ENCODE measurements around the gene STAT4.

STAT4 gene

DNA sequence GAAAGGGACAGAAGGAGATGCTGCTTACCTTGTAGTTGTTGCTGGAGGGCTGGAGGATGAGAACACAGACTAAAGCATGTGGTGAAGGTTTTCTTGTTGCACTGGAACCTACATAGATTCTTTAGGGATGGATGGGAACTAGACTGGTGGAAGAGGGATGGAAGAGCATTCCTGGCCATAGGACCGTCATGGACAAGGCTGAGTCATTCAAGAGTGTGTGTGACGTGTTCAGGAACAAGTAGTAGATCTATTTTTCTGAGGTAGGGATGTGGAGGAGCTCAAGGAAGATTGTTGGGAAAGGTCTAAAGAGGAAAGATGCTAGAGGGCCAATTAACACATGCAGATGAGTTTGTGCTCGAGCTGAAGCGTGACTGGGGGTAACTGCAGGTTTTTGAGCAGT is 6.6 kb downstream of the STAT4 start:
- ChIA-PET CTCF (interaction anchor here (0.6 kb wide), 1 partner anchor 11 kb away, joined by 4 read pairs; no protein-coding TSS in a partner anchor), POLR2A (no interaction called here)
- Histone ChIP-seq H3K9me3 (ENCODE audit: control insufficient read depth, insufficient read depth, low read depth, low read length) (no peaks in the 10 kb centered on the region), H3K27ac (ENCODE audit: extremely low read depth, low read depth, low read length) (no peak overlapping the region), H3K4me3 (ENCODE audit: low read depth, low read length) (no peak overlapping the region), H3K36me3 (ENCODE audit: control insufficient read depth in 2 of 2, insufficient read depth in 1 of 2, low read length in 2 of 2) (no peaks in the 10 kb centered on the region), H3K4me1 (ENCODE audit: control insufficient read depth, insufficient read depth, low read length) (no peaks in the 10 kb centered on the region)
- TF ChIP-seq ZNF341 (tag by site-specific recombination; IDR thresholded peaks at IDR 0.05; ENCODE audit: low read depth) (no peak), ZNF112 (tag by site-specific recombination; IDR thresholded peaks at IDR 0.05) (no peak), HOXA7 (CRISPR knock-in tag; IDR thresholded peaks at IDR 0.05; ENCODE audit: borderline replicate concordance) (no peak)
- TF ChIP-seq, protein P1, sequence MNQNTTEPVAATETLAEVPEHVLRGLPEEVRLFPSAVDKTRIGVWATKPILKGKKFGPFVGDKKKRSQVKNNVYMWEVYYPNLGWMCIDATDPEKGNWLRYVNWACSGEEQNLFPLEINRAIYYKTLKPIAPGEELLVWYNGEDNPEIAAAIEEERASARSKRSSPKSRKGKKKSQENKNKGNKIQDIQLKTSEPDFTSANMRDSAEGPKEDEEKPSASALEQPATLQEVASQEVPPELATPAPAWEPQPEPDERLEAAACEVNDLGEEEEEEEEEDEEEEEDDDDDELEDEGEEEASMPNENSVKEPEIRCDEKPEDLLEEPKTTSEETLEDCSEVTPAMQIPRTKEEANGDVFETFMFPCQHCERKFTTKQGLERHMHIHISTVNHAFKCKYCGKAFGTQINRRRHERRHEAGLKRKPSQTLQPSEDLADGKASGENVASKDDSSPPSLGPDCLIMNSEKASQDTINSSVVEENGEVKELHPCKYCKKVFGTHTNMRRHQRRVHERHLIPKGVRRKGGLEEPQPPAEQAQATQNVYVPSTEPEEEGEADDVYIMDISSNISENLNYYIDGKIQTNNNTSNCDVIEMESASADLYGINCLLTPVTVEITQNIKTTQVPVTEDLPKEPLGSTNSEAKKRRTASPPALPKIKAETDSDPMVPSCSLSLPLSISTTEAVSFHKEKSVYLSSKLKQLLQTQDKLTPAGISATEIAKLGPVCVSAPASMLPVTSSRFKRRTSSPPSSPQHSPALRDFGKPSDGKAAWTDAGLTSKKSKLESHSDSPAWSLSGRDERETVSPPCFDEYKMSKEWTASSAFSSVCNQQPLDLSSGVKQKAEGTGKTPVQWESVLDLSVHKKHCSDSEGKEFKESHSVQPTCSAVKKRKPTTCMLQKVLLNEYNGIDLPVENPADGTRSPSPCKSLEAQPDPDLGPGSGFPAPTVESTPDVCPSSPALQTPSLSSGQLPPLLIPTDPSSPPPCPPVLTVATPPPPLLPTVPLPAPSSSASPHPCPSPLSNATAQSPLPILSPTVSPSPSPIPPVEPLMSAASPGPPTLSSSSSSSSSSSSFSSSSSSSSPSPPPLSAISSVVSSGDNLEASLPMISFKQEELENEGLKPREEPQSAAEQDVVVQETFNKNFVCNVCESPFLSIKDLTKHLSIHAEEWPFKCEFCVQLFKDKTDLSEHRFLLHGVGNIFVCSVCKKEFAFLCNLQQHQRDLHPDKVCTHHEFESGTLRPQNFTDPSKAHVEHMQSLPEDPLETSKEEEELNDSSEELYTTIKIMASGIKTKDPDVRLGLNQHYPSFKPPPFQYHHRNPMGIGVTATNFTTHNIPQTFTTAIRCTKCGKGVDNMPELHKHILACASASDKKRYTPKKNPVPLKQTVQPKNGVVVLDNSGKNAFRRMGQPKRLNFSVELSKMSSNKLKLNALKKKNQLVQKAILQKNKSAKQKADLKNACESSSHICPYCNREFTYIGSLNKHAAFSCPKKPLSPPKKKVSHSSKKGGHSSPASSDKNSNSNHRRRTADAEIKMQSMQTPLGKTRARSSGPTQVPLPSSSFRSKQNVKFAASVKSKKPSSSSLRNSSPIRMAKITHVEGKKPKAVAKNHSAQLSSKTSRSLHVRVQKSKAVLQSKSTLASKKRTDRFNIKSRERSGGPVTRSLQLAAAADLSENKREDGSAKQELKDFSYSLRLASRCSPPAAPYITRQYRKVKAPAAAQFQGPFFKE (tag by site-specific recombination; IDR thresholded peaks at IDR 0.05; ENCODE audit: borderline replicate concordance) = no peak

DNA sequence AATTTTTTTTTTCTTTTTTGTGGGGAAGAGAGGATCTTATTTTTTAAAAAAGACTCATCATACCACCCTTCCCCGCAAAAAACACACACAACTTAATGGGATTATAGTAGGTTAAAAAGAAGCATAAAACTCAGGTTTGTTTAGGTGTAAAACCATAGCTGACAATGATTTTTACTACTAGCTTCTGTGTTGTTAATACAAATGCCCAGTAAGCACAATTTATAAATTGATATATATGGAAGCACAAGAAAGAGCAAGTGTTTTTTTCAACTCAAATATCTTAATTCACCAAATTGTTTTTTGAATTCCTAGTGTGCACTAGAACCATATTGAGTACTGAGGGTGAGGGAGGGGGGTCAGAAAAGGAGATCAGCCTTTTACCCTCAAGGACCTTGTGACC is 7.0 kb downstream of the STAT4 start:
- Histone ChIP-seq H3K4me1 (ENCODE audit: control insufficient read depth, insufficient read depth, low read length) (no peaks in the 10 kb centered on the region), H3K36me3 (ENCODE audit: control insufficient read depth in 2 of 2, insufficient read depth in 1 of 2, low read length in 2 of 2) (no peaks in the 10 kb centered on the region), H3K4me3 (ENCODE audit: low read depth, low read length) (no peak overlapping the region), H3K9me3 (ENCODE audit: control insufficient read depth, insufficient read depth, low read depth, low read length) (no peaks in the 10 kb centered on the region), H3K27ac (ENCODE audit: extremely low read depth, low read depth, low read length) (no peak overlapping the region)
- CTCF ChIA-PET = interaction anchor here (0.5 to 0.6 kb wide), 2 partner anchors 12 to 614 kb away, joined by 3 to 4 read pairs; no protein-coding TSS in a partner anchor
- POLR2A ChIA-PET = no interaction called here
- TF ChIP-seq HOXA7 (CRISPR knock-in tag; IDR thresholded peaks at IDR 0.05; ENCODE audit: borderline replicate concordance) (no peak), ZNF76 (tag by site-specific recombination; IDR thresholded peaks at IDR 0.05; ENCODE audit: borderline replicate concordance, low read depth) (no peak), ZSCAN16 (tag by site-specific recombination; IDR thresholded peaks at IDR 0.05) (no peak), IKZF3 (tag by site-specific recombination; IDR thresholded peaks at IDR 0.05) (no peak), ZNF202 (tag by site-specific recombination; IDR thresholded peaks at IDR 0.05; ENCODE audit: borderline replicate concordance) (no peak), ZNF132 (tag by site-specific recombination; IDR thresholded peaks at IDR 0.05; ENCODE audit: borderline replicate concordance) (no peak), ZNF112 (tag by site-specific recombination; IDR thresholded peaks at IDR 0.05) (no peak), HOXC10 (CRISPR knock-in tag; IDR thresholded peaks at IDR 0.05) (no peak), ZNF664 (tag by site-specific recombination; IDR thresholded peaks at IDR 0.05) (no peak), ZNF394 (tag by site-specific recombination; IDR thresholded peaks at IDR 0.05; ENCODE audit: borderline replicate concordance) (no peak)
- TF ChIP-seq, protein P2, sequence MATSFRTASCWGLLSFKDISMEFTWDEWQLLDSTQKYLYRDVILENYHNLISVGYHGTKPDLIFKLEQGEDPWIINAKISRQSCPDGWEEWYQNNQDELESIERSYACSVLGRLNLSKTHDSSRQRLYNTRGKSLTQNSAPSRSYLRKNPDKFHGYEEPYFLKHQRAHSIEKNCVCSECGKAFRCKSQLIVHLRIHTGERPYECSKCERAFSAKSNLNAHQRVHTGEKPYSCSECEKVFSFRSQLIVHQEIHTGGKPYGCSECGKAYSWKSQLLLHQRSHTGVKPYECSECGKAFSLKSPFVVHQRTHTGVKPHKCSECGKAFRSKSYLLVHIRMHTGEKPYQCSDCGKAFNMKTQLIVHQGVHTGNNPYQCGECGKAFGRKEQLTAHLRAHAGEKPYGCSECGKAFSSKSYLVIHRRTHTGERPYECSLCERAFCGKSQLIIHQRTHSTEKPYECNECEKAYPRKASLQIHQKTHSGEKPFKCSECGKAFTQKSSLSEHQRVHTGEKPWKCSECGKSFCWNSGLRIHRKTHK (tag by site-specific recombination; IDR thresholded peaks at IDR 0.05) = no peak
- TF ChIP-seq, protein P3, sequence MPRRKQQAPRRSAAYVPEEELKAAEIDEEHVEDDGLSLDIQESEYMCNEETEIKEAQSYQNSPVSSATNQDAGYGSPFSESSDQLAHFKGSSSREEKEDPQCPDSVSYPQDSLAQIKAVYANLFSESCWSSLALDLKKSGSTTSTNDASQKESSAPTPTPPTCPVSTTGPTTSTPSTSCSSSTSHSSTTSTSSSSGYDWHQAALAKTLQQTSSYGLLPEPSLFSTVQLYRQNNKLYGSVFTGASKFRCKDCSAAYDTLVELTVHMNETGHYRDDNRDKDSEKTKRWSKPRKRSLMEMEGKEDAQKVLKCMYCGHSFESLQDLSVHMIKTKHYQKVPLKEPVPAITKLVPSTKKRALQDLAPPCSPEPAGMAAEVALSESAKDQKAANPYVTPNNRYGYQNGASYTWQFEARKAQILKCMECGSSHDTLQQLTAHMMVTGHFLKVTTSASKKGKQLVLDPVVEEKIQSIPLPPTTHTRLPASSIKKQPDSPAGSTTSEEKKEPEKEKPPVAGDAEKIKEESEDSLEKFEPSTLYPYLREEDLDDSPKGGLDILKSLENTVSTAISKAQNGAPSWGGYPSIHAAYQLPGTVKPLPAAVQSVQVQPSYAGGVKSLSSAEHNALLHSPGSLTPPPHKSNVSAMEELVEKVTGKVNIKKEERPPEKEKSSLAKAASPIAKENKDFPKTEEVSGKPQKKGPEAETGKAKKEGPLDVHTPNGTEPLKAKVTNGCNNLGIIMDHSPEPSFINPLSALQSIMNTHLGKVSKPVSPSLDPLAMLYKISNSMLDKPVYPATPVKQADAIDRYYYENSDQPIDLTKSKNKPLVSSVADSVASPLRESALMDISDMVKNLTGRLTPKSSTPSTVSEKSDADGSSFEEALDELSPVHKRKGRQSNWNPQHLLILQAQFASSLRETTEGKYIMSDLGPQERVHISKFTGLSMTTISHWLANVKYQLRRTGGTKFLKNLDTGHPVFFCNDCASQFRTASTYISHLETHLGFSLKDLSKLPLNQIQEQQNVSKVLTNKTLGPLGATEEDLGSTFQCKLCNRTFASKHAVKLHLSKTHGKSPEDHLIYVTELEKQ (tag by site-specific recombination; IDR thresholded peaks at IDR 0.05; ENCODE audit: borderline replicate concordance) = no peak
- TF ChIP-seq, protein P4, sequence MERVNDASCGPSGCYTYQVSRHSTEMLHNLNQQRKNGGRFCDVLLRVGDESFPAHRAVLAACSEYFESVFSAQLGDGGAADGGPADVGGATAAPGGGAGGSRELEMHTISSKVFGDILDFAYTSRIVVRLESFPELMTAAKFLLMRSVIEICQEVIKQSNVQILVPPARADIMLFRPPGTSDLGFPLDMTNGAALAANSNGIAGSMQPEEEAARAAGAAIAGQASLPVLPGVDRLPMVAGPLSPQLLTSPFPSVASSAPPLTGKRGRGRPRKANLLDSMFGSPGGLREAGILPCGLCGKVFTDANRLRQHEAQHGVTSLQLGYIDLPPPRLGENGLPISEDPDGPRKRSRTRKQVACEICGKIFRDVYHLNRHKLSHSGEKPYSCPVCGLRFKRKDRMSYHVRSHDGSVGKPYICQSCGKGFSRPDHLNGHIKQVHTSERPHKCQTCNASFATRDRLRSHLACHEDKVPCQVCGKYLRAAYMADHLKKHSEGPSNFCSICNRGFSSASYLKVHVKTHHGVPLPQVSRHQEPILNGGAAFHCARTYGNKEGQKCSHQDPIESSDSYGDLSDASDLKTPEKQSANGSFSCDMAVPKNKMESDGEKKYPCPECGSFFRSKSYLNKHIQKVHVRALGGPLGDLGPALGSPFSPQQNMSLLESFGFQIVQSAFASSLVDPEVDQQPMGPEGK (tag by site-specific recombination; IDR thresholded peaks at IDR 0.05) = no peak
- TF ChIP-seq, protein P5, sequence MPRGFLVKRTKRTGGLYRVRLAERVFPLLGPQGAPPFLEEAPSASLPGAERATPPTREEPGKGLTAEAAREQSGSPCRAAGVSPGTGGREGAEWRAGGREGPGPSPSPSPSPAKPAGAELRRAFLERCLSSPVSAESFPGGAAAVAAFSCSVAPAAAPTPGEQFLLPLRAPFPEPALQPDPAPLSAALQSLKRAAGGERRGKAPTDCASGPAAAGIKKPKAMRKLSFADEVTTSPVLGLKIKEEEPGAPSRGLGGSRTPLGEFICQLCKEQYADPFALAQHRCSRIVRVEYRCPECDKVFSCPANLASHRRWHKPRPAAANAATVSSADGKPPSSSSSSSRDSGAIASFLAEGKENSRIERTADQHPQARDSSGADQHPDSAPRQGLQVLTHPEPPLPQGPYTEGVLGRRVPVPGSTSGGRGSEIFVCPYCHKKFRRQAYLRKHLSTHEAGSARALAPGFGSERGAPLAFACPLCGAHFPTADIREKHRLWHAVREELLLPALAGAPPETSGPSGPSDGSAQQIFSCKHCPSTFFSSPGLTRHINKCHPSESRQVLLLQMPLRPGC (tag by site-specific recombination; IDR thresholded peaks at IDR 0.05) = no peak
- TF ChIP-seq, protein P6, sequence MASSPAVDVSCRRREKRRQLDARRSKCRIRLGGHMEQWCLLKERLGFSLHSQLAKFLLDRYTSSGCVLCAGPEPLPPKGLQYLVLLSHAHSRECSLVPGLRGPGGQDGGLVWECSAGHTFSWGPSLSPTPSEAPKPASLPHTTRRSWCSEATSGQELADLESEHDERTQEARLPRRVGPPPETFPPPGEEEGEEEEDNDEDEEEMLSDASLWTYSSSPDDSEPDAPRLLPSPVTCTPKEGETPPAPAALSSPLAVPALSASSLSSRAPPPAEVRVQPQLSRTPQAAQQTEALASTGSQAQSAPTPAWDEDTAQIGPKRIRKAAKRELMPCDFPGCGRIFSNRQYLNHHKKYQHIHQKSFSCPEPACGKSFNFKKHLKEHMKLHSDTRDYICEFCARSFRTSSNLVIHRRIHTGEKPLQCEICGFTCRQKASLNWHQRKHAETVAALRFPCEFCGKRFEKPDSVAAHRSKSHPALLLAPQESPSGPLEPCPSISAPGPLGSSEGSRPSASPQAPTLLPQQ (tag by site-specific recombination; IDR thresholded peaks at IDR 0.05) = no peak

All from HEK293 (cell line).